Measurements from ENCODE around the gene SPAG17.
A peak's percentile ranks its signal among the peaks of the same experiment; 100 is the strongest.

Gene SPAG17

DNA sequence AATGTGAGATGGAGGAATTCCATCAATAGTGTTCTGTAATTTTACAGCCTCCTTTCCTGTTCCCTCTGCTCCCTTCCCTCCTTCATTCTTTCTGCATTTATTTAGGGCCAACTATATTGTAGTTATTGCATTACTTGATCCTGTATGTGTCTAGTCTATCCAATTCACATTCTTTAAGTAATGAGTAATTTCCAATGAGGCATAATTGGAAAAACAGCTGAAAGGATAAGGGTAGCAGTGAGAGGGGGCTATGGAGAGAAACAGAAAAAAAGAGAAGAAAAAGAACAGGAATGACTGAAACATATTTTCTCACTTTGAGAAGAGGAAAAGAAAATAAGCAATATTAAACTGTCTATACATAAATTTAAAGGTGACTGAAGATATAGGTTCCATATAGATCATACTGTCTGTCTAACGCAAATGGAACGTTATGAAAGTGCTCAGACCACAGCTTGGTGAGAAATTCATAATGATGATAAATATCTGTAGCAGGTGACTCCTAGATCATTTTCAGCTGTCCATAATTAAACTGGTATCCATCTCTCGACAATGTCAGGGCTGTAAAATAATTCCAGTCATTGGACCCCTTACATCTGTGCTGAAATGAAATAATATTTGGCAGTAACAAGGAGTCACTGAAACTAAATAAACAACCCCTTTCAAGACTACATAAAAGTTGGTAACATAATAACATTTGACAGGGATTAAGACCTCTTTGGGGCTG is 61.8 kb downstream of the SPAG17 start:
- ChIA-PET POLR2A (ENCODE audit: low non-redundant PET) (no interaction called here), CTCF (interaction anchor here (0.7 kb wide), 1 partner anchor 1034 kb away, joined by 3 read pairs; no protein-coding TSS in a partner anchor)
- no peak for DNase-seq (ENCODE audit: low spot score)
- TF ChIP-seq, protein P1, sequence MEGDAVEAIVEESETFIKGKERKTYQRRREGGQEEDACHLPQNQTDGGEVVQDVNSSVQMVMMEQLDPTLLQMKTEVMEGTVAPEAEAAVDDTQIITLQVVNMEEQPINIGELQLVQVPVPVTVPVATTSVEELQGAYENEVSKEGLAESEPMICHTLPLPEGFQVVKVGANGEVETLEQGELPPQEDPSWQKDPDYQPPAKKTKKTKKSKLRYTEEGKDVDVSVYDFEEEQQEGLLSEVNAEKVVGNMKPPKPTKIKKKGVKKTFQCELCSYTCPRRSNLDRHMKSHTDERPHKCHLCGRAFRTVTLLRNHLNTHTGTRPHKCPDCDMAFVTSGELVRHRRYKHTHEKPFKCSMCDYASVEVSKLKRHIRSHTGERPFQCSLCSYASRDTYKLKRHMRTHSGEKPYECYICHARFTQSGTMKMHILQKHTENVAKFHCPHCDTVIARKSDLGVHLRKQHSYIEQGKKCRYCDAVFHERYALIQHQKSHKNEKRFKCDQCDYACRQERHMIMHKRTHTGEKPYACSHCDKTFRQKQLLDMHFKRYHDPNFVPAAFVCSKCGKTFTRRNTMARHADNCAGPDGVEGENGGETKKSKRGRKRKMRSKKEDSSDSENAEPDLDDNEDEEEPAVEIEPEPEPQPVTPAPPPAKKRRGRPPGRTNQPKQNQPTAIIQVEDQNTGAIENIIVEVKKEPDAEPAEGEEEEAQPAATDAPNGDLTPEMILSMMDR (conservative IDR thresholded peaks at IDR 0.05; ENCODE audit: low read depth): no peak
- no peak overlapping the region for H3K27ac ChIP-seq

DNA sequence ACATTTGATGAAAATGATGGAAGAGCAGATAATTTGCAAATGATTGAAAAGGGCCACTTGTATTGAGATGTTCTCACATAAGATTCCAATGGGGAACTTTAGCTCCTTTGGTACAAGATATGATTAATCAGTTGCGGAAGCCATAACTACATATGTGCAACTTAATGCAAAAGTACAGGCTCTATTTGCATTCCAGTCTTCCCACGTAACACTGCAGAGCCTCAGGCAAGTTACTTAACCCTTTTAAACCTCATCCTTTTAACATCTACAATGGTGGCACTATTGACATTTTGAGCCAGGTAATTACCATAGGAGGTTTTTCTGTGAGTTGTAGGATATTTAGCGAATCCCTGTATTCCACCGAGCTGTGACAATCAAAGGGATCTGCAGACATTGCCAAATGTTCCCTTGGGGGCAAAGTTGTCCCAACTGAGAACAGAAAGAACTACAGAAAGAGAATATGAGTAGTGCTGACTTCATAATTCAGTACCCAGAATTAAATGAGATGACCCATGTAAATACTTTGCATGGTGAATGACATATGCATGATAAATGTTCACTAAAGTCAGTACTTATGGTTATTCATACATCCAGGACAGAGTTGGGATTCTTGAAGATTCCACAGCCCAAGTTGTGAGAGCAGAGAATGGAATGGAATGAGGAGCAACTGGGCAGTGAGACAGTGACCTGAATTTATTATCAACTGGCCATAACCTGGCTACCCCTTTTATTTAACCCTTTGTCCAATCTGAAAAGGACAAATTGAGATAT is 62.6 kb downstream of the SPAG17 start:
- DNase-seq (ENCODE audit: low spot score): peak; percentile 48
- H3K27ac ChIP-seq: no peak overlapping the region
- CTCF ChIA-PET: interaction anchor here (0.7 kb wide), 1 partner anchor 1035 kb away, joined by 3 read pairs; no protein-coding TSS in a partner anchor
- POLR2A ChIA-PET (ENCODE audit: low non-redundant PET): no interaction called here
- TF ChIP-seq, protein P1 (conservative IDR thresholded peaks at IDR 0.05; ENCODE audit: low read depth): no peak

DNA sequence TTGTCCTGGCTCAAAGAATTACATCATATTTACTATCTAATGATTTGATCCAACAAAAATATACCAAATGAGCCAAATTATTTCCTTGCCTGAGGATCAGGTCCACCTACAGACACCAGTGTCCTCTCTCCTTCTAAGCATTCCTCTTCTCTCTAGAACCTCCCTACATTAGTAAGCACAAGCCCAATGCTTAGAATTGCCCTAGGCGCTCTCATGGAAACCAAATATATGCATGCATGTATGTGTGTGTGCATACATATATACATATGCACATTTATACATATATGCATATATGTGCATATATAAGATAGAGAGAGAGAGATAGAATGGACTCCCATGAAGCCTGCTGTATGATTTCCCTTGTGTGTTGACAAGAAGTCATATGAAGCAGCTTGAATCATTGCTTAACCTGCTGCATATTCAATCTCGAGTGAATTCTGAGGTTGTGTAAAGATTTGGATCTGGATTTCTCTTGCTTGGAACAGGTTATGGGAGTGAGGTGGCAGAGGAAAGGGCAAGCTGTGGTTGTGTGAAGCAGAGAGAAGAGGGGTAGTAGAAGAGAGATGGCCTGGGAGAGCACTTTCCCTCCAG is 66.1 kb downstream of the SPAG17 start:
- ChIA-PET CTCF (interaction anchor here (0.6 kb wide), 1 partner anchor 15 kb away, joined by 3 read pairs; no protein-coding TSS in a partner anchor), POLR2A (ENCODE audit: low non-redundant PET) (no interaction called here)
- no peak overlapping the region for H3K27ac ChIP-seq
- TF ChIP-seq, protein P1 (conservative IDR thresholded peaks at IDR 0.05; ENCODE audit: low read depth): no peak
- DNase-seq (ENCODE audit: low spot score): no peak

DNA sequence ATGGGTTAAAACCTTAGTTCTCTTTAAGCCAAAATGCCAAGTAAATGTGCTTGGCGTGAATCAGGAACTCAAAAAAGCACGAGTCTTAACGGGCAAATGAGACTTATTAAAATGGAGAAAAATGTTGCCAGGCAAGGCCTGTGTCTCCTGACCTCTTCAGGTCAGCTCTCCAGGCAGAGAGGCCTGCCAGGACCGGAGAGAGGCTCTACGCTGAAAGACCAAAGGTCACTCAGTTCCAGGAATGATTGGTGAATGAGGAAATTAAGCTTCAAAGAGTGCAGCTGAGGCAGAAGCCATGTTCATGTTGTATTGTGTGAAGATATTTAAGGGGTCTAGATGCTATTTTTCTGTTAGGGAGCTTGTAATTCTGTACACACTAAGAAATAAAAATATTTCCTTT is 66.6 kb downstream of the SPAG17 start:
- TF ChIP-seq, protein P1 (conservative IDR thresholded peaks at IDR 0.05; ENCODE audit: low read depth): no peak
- DNase-seq (ENCODE audit: low spot score): no peak
- ChIA-PET POLR2A (ENCODE audit: low non-redundant PET) (no interaction called here), CTCF (interaction anchor here (0.6 kb wide), 1 partner anchor 16 kb away, joined by 3 read pairs; no protein-coding TSS in a partner anchor)
- no peak overlapping the region for H3K27ac ChIP-seq

DNA sequence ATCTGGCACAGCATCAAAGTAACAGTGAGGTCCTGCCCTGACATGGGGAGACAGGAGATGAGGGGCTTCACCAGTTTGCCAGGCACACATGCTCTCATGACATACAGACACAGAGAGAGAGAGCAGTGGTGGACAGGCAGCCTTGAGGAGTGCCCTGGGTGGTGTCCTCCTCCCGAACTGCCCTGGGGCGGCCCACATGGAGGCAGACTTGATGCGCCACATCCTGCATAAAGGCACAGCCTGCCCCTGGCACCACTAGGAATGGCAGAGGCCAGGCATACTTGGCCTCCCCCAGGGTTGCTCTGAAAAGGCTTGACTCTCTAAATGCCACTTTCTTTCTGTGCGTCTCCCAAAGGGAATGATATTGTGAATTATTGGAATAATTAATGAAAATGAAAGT is 67.5 kb downstream of the SPAG17 start:
- TF ChIP-seq, protein P1 (conservative IDR thresholded peaks at IDR 0.05; ENCODE audit: low read depth): no peak
- DNase-seq (ENCODE audit: low spot score): no peak
- H3K27ac ChIP-seq: no peak overlapping the region
- ChIA-PET CTCF (no interaction called here), POLR2A (ENCODE audit: low non-redundant PET) (no interaction called here)

DNA sequence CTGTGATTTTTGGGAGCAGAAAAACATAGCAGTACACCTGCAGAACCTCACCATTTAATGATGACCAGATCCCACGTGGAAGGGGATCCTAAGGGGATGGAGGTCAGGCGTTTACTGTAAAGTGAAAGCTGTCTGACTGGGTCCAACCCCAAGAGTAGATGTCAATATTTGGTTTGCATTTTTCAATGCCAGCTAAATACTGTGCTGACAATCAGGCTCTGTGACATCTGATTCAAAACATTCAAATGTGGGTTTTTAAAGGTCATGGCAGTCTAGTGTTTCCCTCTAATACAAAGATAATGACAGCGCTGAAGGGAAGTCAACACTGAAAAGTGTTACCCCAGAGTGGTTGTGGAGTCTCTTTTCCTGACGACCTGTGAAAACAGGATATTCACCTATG is 68.1 kb downstream of the SPAG17 start:
- POLR2A ChIA-PET (ENCODE audit: low non-redundant PET): no interaction called here
- DNase-seq (ENCODE audit: low spot score): no peak
- TF ChIP-seq, protein P1 (conservative IDR thresholded peaks at IDR 0.05; ENCODE audit: low read depth): no peak
- no peak overlapping the region for H3K27ac ChIP-seq
- CTCF ChIA-PET: no interaction called here
